Pons (tissue), 1 donor: Measurements from ENCODE around the gene SLC22A3.
"Not testable (repeated sequence)": the region's sequence is repeated elsewhere in the genome, so short reads cannot be mapped to it uniquely, and the experiment has no call there.

Source experiments
- DNase-seq: peaks from one replicate; pipeline ENCODE4 v3.0.0-alpha.2; 2016; ENCODE audit warnings: low spot score

Gene SLC22A3

GRCh38 chr6:160449787-160450186 is 101.6 kb downstream of the SLC22A3 start:
- not testable (repeated sequence) for DNase-seq

- no peak for DNase-seq
Observed at GRCh38 chr6:160450849-160451248, 102.7 kb downstream of the SLC22A3 start.

- no peak for DNase-seq
Observed at GRCh38 chr6:160454303-160454702, 106.1 kb downstream of the SLC22A3 start.

GRCh38 chr6:160455081-160455480 is 106.9 kb downstream of the SLC22A3 start:
- no peak for DNase-seq

- DNase-seq, result peak; percentile 60
Observed at GRCh38 chr6:160455541-160456213, 107.5 kb downstream of the SLC22A3 start.

- DNase-seq, result no peak
Observed at GRCh38 chr6:160456214-160456546, 108.0 kb downstream of the SLC22A3 start.

GRCh38 chr6:160457823-160458222 is 109.6 kb downstream of the SLC22A3 start:
- DNase-seq, result no peak

- DNase-seq, result no peak
Observed at GRCh38 chr6:160461641-160462040, 113.5 kb downstream of the SLC22A3 start.

- DNase-seq, result no peak
Observed at GRCh38 chr6:160462116-160462515, 113.9 kb downstream of the SLC22A3 start.

- DNase-seq, result no peak
Observed at GRCh38 chr6:160462551-160463109, 114.5 kb downstream of the SLC22A3 start.

- no peak for DNase-seq
Observed at GRCh38 chr6:160464744-160465143, 116.6 kb downstream of the SLC22A3 start.

- not testable (repeated sequence) for DNase-seq
Observed at GRCh38 chr6:160467261-160467871, 119.2 kb downstream of the SLC22A3 start.

- no peak for DNase-seq
Observed at GRCh38 chr6:160469153-160469552, 121.0 kb downstream of the SLC22A3 start.

GRCh38 chr6:160476056-160476455 is 127.9 kb downstream of the SLC22A3 start:
- DNase-seq, result not testable (repeated sequence)

- DNase-seq, result not testable (repeated sequence)
Observed at GRCh38 chr6:160477072-160477471, 128.9 kb downstream of the SLC22A3 start.

- no peak for DNase-seq
Observed at GRCh38 chr6:160477901-160478300, 129.7 kb downstream of the SLC22A3 start.

GRCh38 chr6:160487116-160487515 is 138.9 kb downstream of the SLC22A3 start:
- DNase-seq, result no peak

GRCh38 chr6:160489091-160489490 is 140.9 kb downstream of the SLC22A3 start:
- DNase-seq, result no peak

- no peak for DNase-seq
Observed at GRCh38 chr6:160494576-160494975, 146.4 kb downstream of the SLC22A3 start.

GRCh38 chr6:160500639-160501038 is 152.5 kb downstream of the SLC22A3 start:
- DNase-seq, result no peak
